ENCODE measurements around the gene FAM98A. TPM values are rescaled to one million over a fixed set of nuclear protein-coding genes. Genes with fewer than 3 reads are reported as not detected.

The FAM98A gene
- total RNA-seq, 1 experiment from 2014 or later = 70.9 TPM

GRCh38 chr2:33577084-33577483 lies 22.0 kb downstream of the FAM98A start:
- H3T11ph ChIP-seq (ENCODE audit: low read length) = no peak overlapping the region
- no peak for DNase-seq
- H3K23me2 ChIP-seq (ENCODE audit: insufficient read length, low read depth, low read length, poor library complexity, severe bottlenecking) = no peaks in the 10 kb centered on the region
- no peak overlapping the region for H3K56ac ChIP-seq (ENCODE audit: insufficient read length, low read depth, low read length)
- no peak overlapping the region for H3K18ac ChIP-seq (ENCODE audit: insufficient read length, low read depth, low read length)
- Mint-ChIP-seq H3K9me3 (no peaks in the 10 kb centered on the region), H3K27me3 (ENCODE audit: low read depth) (no peaks in the 10 kb centered on the region), H3K4me1 (peaks cover 26 to 33% of the 10 kb centered on the region in 2 experiments), H3K36me3 (ENCODE audit: insufficient read depth in 1 of 3, low read depth in 3 of 3) (peaks cover 0 to 4% (median 0%) of the 10 kb centered on the region in 3 experiments; a peak in 1 of 7 replicates), H3K27ac (peak overlapping the region in 2 of 3 experiments; percentile 61 to 72; a peak in 2 of 7 replicates), H3K4me3 (no peak overlapping the region)
- H3K23ac ChIP-seq (ENCODE audit: insufficient read length, low read depth, low read length) = no peak overlapping the region
- no peak overlapping the region for H3K4me2 ChIP-seq (ENCODE audit: insufficient read depth, insufficient read length, low read length)
- peaks cover 3% of the 10 kb centered on the region for H3K79me1 ChIP-seq (ENCODE audit: insufficient read depth, low read depth, low read length, poor library complexity, severe bottlenecking)
- H4K91ac ChIP-seq (ENCODE audit: insufficient read length, low read depth, low read length) = no peak overlapping the region
- H2BK12ac ChIP-seq (ENCODE audit: insufficient read length, low read depth, low read length) = no peak overlapping the region
- no peak overlapping the region for H2BK120ac ChIP-seq (ENCODE audit: low read depth, low read length, poor library complexity, severe bottlenecking)
- H3K27me3 ChIP-seq (ENCODE audit: insufficient read depth, low read length) = no peaks in the 10 kb centered on the region
- TF ChIP-seq CTCF (conservative IDR thresholded peaks at IDR 0.05) = no peak
- WGBS (ENCODE audit: extremely low coverage, insufficient read length, low lambda C conversion rate) = no CpG with 5 or more reads among the region's 8 CpGs
- H3K9ac ChIP-seq (ENCODE audit: extremely low read depth, insufficient read length, low read length) = no peak overlapping the region
- H3K27ac ChIP-seq (ENCODE audit: insufficient read length, low read depth, low read length) = no peak overlapping the region
- no peak overlapping the region for H4K5ac ChIP-seq (ENCODE audit: insufficient read length, low read depth, low read length)
- H3K9me3 ChIP-seq (ENCODE audit: control insufficient read depth, low read depth, low read length) = no peaks in the 10 kb centered on the region
- H4K8ac ChIP-seq (replicated peaks; ENCODE audit: insufficient read length, low read depth, low read length) = no peak overlapping the region
- H4K20me1 ChIP-seq (ENCODE audit: control insufficient read depth, insufficient read depth, insufficient read length) = no peaks in the 10 kb centered on the region
- peaks cover 2% of the 10 kb centered on the region; the same call in 1 of the 2 replicates for H3K4me1 ChIP-seq (ENCODE audit: insufficient read depth, low read length)
- no peak overlapping the region for H2BK5ac ChIP-seq (ENCODE audit: insufficient read length, low read length)
- no peak overlapping the region for H3K14ac ChIP-seq (ENCODE audit: insufficient read depth, low read length)
- H2AFZ ChIP-seq (ENCODE audit: low read length) = no peak overlapping the region
- H2BK15ac ChIP-seq (ENCODE audit: low read depth, low read length) = no peak overlapping the region
- no peak overlapping the region for H2AK5ac ChIP-seq (ENCODE audit: insufficient read length, low read length)
- H3K4ac ChIP-seq (ENCODE audit: low read depth, low read length) = no peak overlapping the region
- no peaks in the 10 kb centered on the region for H3K79me2 ChIP-seq (ENCODE audit: insufficient read depth, low read length)
- H2BK20ac ChIP-seq (ENCODE audit: low read depth, low read length, poor library complexity, severe bottlenecking) = no peak overlapping the region
